H1 (cell line): ENCODE measurements around the gene GALNT18.

Experiments
- EZH2 ChIP-seq: fragments of 200-600 bp; sonication (generic); IDR thresholded peaks from 2 replicates; pipeline ENCODE4 v1.7.1; 2012; ENCODE audit warnings: low read depth, mild to moderate bottlenecking, moderate library complexity, low read length, inconsistent platforms; ENCODE audit not compliant: severe bottlenecking
- FOSL1 ChIP-seq: IDR thresholded peaks from 2 replicates; pipeline ENCODE4 v1.6.1; 2011; ENCODE audit warnings: mild to moderate bottlenecking, low read depth, low read length, moderate library complexity; ENCODE audit not compliant: insufficient read depth
- MAX ChIP-seq: IDR thresholded peaks from 2 replicates; pipeline ENCODE4 v1.6.1; 2012; ENCODE audit warnings: inconsistent platforms
- POLR2A ChIP-seq, 2 experiments: IDR thresholded peaks; 1 replicate in 1 of 2; 2 replicates in 1 of 2; pipeline ENCODE4 v1.6.1; 2011; ENCODE audit warnings: low read depth in 2 of 2, low read length in 2 of 2, mild to moderate bottlenecking in 2 of 2; ENCODE audit errors: control extremely low read depth in 1 of 2
- POLR2AphosphoS5 ChIP-seq: IDR thresholded peaks from 2 replicates; pipeline ENCODE4 v1.6.1; 2011; ENCODE audit warnings: low read depth, low read length
- SIX5 ChIP-seq: IDR thresholded peaks from 2 replicates; pipeline ENCODE4 v1.6.1; 2011; ENCODE audit warnings: mild to moderate bottlenecking, low read depth, low read length
- ZNF274 ChIP-seq: IDR thresholded peaks from 2 replicates; pipeline ENCODE4 v1.7.0; 2012; ENCODE audit warnings: low read length, borderline replicate concordance; ENCODE audit errors: extremely low read depth

DNA sequence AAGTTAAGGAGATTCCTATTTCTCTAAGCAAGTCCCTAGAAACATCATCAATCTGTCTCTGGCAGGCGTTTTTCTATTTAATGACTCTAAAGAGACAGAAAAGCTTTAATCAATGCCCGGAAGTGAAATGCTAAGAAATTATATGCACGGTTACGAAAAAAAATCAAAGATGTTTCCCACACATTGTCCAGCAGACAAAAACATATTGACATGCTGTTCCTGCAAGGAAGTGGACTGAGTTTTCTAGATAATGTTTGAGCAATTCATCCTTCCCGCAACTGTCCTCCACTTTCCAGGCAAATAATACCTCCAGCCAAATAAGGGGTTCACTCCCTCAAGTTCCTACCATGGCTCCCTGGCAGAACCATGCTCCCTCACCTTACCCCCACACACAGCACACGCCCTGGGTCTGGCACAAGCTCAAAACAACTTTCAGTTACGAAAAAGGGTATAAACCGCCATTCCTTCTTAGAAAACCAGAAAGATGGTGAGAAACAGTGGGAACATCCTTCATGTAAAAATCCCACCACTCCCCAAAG is 29.6 kb downstream of the GALNT18 start:
- TF ChIP-seq SIX5, result no peak
- TF ChIP-seq POLR2AphosphoS5, result no peak
- no peak for TF ChIP-seq ZNF274
- no peak for TF ChIP-seq MAX
- no peak for TF ChIP-seq EZH2
- no peak for TF ChIP-seq POLR2A (IDR thresholded peaks at IDR 0.05; ENCODE audit: control extremely low read depth in 1 of 2, low read depth in 2 of 2, low read length in 2 of 2)
- TF ChIP-seq FOSL1, result no peak
